HFF-Myc (cell line): ENCODE measurements around the gene NUDT1.

Experiments used
- DNase-seq: peaks from one replicate; pipeline ENCODE4 v3.0.0-alpha.2; 2011; ENCODE audit warnings: low read depth; ENCODE audit errors: extremely low read depth
- H3K4me3 ChIP-seq: replicated peaks from 2 replicates; pipeline ENCODE4 v1.5.1; 2011; ENCODE audit warnings: low read depth, mild to moderate bottlenecking, control low read depth, low read length
- TF ChIP-seq, protein P1 (sequence below): IDR thresholded peaks from 2 replicates; pipeline ENCODE4 v1.5.1; 2012; ENCODE audit warnings: mild to moderate bottlenecking, low read depth, low read length, control low read depth; ENCODE audit errors: missing control alignments

NUDT1 gene

DNA sequence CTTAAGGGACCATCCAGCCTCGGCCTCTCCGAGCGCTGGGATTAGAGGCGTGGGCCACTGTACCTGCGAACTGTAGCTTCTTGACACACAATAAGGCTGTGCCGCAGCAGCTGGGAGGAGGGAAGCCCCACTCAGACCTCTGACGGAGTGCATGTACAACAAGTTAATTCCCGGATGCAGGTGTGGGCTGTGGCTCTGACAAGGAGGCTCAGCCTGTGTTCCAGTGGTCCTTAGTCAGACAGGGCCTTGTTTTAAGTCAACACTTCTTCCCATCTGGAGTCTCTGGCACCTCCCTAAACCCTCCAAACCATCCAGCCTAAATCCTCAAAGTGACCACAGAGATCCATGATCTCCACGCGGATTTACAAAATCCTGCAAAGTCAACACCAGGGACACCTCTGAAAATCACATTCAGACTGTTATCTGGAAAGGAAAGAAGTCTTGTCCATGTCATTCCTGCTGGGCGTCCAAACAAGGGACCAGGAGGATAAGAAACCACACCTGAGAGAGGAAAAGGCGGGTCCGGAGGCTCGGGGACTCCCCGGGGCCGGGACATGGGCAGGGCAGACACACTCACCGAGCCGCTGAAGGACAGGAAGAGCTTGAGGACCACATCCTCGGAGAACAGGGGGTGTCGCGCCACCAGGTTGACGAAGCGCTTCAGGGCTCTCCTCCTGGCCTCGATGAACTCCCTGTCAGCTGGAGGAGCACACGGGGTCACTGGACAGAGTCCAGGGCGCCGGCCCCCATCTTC lies 29.4 kb downstream of the NUDT1 start:
- no peak overlapping the region for H3K4me3 ChIP-seq
- TF ChIP-seq, protein P1, sequence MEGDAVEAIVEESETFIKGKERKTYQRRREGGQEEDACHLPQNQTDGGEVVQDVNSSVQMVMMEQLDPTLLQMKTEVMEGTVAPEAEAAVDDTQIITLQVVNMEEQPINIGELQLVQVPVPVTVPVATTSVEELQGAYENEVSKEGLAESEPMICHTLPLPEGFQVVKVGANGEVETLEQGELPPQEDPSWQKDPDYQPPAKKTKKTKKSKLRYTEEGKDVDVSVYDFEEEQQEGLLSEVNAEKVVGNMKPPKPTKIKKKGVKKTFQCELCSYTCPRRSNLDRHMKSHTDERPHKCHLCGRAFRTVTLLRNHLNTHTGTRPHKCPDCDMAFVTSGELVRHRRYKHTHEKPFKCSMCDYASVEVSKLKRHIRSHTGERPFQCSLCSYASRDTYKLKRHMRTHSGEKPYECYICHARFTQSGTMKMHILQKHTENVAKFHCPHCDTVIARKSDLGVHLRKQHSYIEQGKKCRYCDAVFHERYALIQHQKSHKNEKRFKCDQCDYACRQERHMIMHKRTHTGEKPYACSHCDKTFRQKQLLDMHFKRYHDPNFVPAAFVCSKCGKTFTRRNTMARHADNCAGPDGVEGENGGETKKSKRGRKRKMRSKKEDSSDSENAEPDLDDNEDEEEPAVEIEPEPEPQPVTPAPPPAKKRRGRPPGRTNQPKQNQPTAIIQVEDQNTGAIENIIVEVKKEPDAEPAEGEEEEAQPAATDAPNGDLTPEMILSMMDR, result no peak
- no peak for DNase-seq

DNA sequence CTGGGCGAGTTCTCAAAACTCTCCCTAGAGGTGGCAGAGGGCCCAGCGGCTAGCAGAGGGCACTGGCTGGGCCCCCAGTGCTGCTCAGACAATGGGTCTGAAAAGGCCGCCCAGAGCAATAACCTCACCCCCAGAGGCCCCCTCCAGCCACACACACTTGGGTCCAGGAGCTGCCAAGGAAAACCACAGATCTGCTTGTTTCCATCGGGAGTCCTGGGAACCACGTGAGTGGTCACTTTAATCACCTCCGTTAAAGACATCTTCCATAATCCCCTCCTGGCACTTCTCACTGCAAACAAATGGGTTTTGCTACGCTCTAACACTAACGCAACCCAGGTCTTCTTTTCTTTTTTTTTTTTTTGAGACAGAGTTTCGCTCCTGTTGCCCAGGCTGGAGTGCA lies 30.0 kb downstream of the NUDT1 start:
- DNase-seq, result no peak
- H3K4me3 ChIP-seq, result no peak overlapping the region
- TF ChIP-seq, protein P1, result no peak

DNA sequence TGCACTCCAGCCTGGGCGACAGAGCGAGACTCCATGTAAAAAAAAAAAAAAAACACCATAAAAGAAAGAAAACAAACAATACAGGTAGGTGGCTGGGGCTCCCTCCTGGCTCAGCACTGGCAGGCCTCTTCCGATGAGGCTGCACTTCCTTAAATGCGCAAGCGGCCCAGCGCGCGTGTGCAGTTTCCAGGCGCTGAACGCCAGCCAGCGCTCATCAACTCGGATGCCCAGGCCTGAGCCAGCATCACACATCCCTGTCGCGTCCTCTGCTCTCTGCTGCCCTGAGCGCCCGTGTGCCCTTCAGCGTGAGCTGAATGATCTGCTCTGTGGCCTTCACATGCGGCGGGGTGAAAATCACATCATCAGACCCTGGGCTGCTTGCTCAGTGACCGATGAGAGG lies 31.8 kb downstream of the NUDT1 start:
- DNase-seq, result no peak
- TF ChIP-seq, protein P1, result no peak
- no peak overlapping the region for H3K4me3 ChIP-seq

DNA sequence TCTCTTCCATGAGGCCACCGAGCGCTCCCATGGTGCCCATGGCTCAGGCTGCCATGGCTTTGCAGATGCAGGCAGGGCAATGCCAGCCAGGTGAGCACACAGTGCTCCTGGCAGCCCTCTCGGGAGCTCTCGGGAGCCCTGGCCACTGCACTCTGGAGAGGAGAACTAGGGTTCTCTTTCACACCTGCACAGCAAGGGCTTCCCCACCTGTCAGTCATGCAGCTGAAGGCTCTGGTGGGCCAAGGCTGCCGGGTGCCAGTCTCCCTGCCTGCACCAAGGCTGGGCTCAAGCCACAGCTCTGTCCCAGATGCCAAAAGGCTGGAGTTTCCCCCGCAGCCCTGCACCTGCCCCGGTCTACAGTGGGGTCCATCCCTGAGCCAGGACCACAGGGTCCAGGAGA lies 32.6 kb downstream of the NUDT1 start:
- H3K4me3 ChIP-seq, result no peak overlapping the region
- DNase-seq, result no peak
- TF ChIP-seq, protein P1, result no peak

DNA sequence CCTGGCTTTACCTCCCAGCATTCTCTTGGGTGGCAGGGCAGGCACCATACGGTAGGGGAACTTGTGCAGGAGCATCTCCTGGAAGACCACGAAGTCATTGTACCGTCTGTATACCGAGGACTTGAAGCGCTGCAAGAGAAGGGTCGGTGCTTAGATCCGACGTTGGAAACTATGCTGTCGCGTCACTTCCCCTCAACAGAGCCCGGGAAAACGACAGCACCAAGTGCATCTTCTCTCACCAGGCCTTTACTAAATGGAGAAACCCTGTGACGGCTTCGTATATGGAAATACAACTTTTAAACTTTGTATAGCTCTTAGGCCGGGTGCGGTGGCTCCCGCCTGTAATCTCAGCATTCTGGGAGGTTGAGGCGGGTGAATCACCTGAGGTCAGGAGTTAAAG lies 33.1 kb downstream of the NUDT1 start:
- TF ChIP-seq, protein P1, result no peak
- DNase-seq, result no peak
- H3K4me3 ChIP-seq, result no peak overlapping the region

DNA sequence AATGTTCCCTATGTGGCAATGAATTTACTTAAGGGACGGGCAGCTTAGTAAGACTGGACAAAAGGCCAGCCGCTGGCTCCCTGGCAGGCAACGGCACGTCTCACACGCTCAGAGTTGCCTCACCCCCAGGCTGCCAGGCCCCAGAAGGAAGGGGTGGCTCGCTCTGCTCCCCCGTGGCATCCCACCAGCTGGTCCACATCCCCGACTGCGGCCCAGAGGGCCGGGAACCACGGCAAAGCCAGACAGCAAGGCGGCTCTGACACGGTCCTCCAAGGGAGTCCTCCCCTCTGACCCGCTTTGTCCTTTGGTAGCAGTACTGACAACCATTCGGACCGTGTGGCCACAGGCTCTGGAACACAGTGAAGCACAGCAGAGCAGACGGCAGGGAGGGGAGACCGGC lies 34.1 kb downstream of the NUDT1 start:
- no peak for DNase-seq
- TF ChIP-seq, protein P1, result no peak
- no peak overlapping the region for H3K4me3 ChIP-seq

DNA sequence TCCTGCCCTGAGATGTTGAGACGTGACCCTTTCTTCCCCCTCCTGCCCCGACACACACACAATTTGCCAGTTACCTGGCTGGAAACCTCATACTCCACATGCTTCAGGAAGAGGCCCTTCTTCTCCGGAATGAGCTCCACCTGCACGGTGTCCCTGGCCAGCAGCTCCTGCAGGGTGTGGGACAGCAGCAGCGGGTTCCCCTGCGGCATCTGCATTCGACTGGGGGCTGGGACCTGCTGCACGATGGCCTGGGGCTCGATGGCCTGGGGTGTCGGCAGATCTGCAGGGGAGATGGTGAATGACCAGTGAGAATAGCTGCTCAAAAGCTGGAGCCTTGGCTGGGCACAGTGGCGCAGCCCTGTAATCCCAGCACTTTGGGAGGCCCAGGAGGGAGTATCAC lies 36.0 kb downstream of the NUDT1 start:
- DNase-seq, result no peak
- TF ChIP-seq, protein P1, result no peak
- no peak overlapping the region for H3K4me3 ChIP-seq
